K562 (cell line): ENCODE results near the gene CNGA3. TPM values are rescaled to one million over a fixed set of nuclear protein-coding genes. Genes with fewer than 3 reads are reported as not detected.

Source experiments
- ATAC-seq: fragments of 200-7000 bp; cut with Tn5 transposase; 3 replicates; pipeline ENCODE4 v1.9.1; 2020; ENCODE audit warnings: moderate library complexity
- BruUV-seq: library from RNA; stranded (reverse); fragments of 400-500 nt; replicated peaks from 2 replicates; lab custom pipeline; 2021; lab: Mats Ljungman, UMichigan
- CTCF ChIA-PET: fragments of 300-600 bp; formaldehyde crosslinking; extraction: SDS; loops from one replicate; lab custom pipeline; 2021; ENCODE audit warnings: low intra/inter-chr PET ratio; lab: Yijun Ruan, JAX
- POLR2A ChIA-PET: fragments of 300-600, 350-650 bp; sonication (Branson Sonifier 250); formaldehyde crosslinking; extraction: SDS; loops from one replicate; lab custom pipeline; 2021; ENCODE audit warnings: antibody characterized with exemption, inconsistent platforms; lab: Yijun Ruan, JAX
- DNase-seq, 4 experiments: peaks; one replicate each; pipeline versions ENCODE4 v3.0.0 to v3.0.0-alpha.2; 2011 to 2018; ENCODE audit warnings: low spot score in 3 of 4, mixed read lengths in 3 of 4; ENCODE audit errors: extremely low read depth in 1 of 4
- FAIRE-seq: peaks from 2 replicates; lab custom pipeline; 2011; peaks lifted over from hg19 to GRCh38; lab: Jason Lieb, UNC
- H2AFZ ChIP-seq: 2 replicates; pipeline ENCODE4 v1.6.0; 2011; ENCODE audit warnings: low read depth, low read length, control low read depth, inconsistent platforms
- H3K27ac ChIP-seq: fragments of 200-600 bp; 3 replicates; pipeline ENCODE4 v1.8.0; 2011; ENCODE audit warnings: low read depth, mild to moderate bottlenecking, control low read depth, inconsistent platforms, low read length, moderate library complexity, mixed read lengths; ENCODE audit errors: extremely low read depth
- H3K27me3 ChIP-seq, 2 experiments: fragments of 300-600 bp in 1 of 2; 2 replicates in 1 of 2; 3 replicates in 1 of 2; pipeline versions ENCODE4 v1.6.0 to v1.8.0; 2011; ENCODE audit warnings: inconsistent platforms in 2 of 2, low read length in 2 of 2, mild to moderate bottlenecking in 1 of 2, mixed read lengths in 1 of 2, moderate library complexity in 1 of 2; ENCODE audit not compliant: control insufficient read depth in 2 of 2, insufficient read depth in 2 of 2
- H3K36me3 ChIP-seq: fragments of 300-600 bp; 3 replicates; pipeline ENCODE4 v1.8.0; 2011; ENCODE audit warnings: mild to moderate bottlenecking, low read length, inconsistent platforms; ENCODE audit not compliant: control insufficient read depth, insufficient read depth
- H3K4me1 ChIP-seq, 2 experiments: fragments of 200-600 bp in 1 of 2; replicated peaks in 1 of 2; 2 replicates in 1 of 2; 3 replicates in 1 of 2; pipeline versions ENCODE4 v1.5.1 to v1.8.0; 2011; ENCODE audit warnings: inconsistent platforms in 2 of 2, low read length in 2 of 2, mild to moderate bottlenecking in 1 of 2, mixed read lengths in 1 of 2, moderate library complexity in 1 of 2; ENCODE audit not compliant: control insufficient read depth in 2 of 2, insufficient read depth in 2 of 2
- H3K4me2 ChIP-seq: 2 replicates; pipeline ENCODE4 v1.6.1; 2011; ENCODE audit warnings: low read length, control low read depth, inconsistent platforms, mixed read lengths; ENCODE audit not compliant: insufficient read depth
- H3K4me3 ChIP-seq: fragments of 200-600 bp; sonication (generic), shearing (Covaris generic); 2 replicates; pipeline ENCODE4 v1.5.1; 2016; ENCODE audit warnings: control low read depth, inconsistent platforms
- H3K79me2 ChIP-seq: fragments of 200-600 bp; 3 replicates; pipeline ENCODE4 v1.8.0; 2011; ENCODE audit warnings: low read length, inconsistent platforms; ENCODE audit not compliant: control insufficient read depth, insufficient read depth
- H3K9ac ChIP-seq, 2 experiments: 2 replicates each; pipeline versions ENCODE4 v1.6.0 to v1.6.1; 2011; ENCODE audit warnings: low read depth in 2 of 2, low read length in 2 of 2, control low read depth in 1 of 2, inconsistent platforms in 1 of 2, mild to moderate bottlenecking in 1 of 2, mixed read lengths in 1 of 2; ENCODE audit not compliant: insufficient read depth in 1 of 2
- H3K9me1 ChIP-seq: one replicate; pipeline ENCODE4 v1.6.0; 2011; ENCODE audit warnings: inconsistent platforms, mild to moderate bottlenecking, low read length, moderate library complexity; ENCODE audit not compliant: control insufficient read depth, insufficient read depth
- H3K9me3 ChIP-seq: replicated peaks from 2 replicates; pipeline ENCODE4 v1.5.1; 2011; ENCODE audit warnings: low read depth, low read length, inconsistent platforms; ENCODE audit not compliant: control insufficient read depth, insufficient read depth
- H4K20me1 ChIP-seq: replicated peaks from 2 replicates; pipeline ENCODE4 v1.6.1; 2011; ENCODE audit warnings: low read length, inconsistent platforms, mixed read lengths; ENCODE audit not compliant: control insufficient read depth, insufficient read depth
- ERF ChIP-seq: fragments of 450-650 bp; formaldehyde crosslinking; IDR thresholded peaks from 2 replicates; pipeline ENCODE4 v1.4.0; 2020; ENCODE audit warnings: mild to moderate bottlenecking, mixed read lengths
- GTF2E2 ChIP-seq: fragments of 200-800 bp; sonication (Bioruptor generic); IDR thresholded peaks from 2 replicates; pipeline ENCODE4 v1.6.1; 2016; ENCODE audit warnings: missing genetic modification characterization, missing compliant biosample characterization
- MAX ChIP-seq: sonication (generic); formaldehyde crosslinking; IDR thresholded peaks from 2 replicates; pipeline ENCODE4 v1.9.0; 2022; ENCODE audit warnings: mild to moderate bottlenecking, missing genetic modification reagents
- NCOR1 ChIP-seq: fragments of 450-650 bp; IDR thresholded peaks from 2 replicates; pipeline ENCODE4 v1.6.1; 2016; ENCODE audit warnings: mild to moderate bottlenecking, moderate library complexity
- PTBP1 ChIP-seq: fragments of 200-400 bp; formaldehyde crosslinking; IDR thresholded peaks from 2 replicates; pipeline ENCODE4 v1.6.1; 2017; ENCODE audit warnings: low read depth, low read length
- YY1 ChIP-seq, 3 experiments: IDR thresholded peaks; 2 replicates each; pipeline ENCODE4 v1.6.1; 2011; ENCODE audit warnings: low read length in 2 of 3, mild to moderate bottlenecking in 2 of 3, moderate library complexity in 2 of 3, borderline replicate concordance in 1 of 3, control low read depth in 1 of 3, low read depth in 1 of 3; ENCODE audit not compliant: insufficient read depth in 3 of 3, insufficient replicate concordance in 2 of 3, control insufficient read depth in 1 of 3, insufficient read length in 1 of 3; ENCODE audit errors: extremely low read depth in 1 of 3
- ZNF57 ChIP-seq: fragments of 450-650 bp; formaldehyde crosslinking; IDR thresholded peaks from 2 replicates; pipeline ENCODE4 v1.4.0; 2020; ENCODE audit warnings: mild to moderate bottlenecking, moderate library complexity
- ZNF764 ChIP-seq: fragments of 250-450 bp; sonication (Bioruptor Pico); IDR thresholded peaks from 2 replicates; pipeline ENCODE4 v1.4.0; 2020; ENCODE audit warnings: low read depth, mild to moderate bottlenecking, moderate library complexity
- WGBS: fragments of 100-300 bp; shearing (Covaris generic); methylation state at CpG from one replicate; pipeline ENCODE4 v1.1.6; 2016; ENCODE audit warnings: low coverage, mixed read lengths; ENCODE audit not compliant: insufficient coverage; ENCODE audit errors: missing lambda C conversion rate; 5-methylcytosine and 5-hydroxymethylcytosine counted together
- in situ Hi-C: fragments of 300-500 bp; cut with MboI; formaldehyde crosslinking; loops from 4 replicates; pipeline ENCODE4 v1.15.0; 2018; ENCODE audit warnings: inconsistent platforms, mixed read lengths
- intact Hi-C: fragments of 100-400 bp; cut with micrococcal nuclease; formaldehyde crosslinking; loops from 2 replicates; pipeline ENCODE4 v1.14.2; 2022
- polyA plus RNA-seq, 8 experiments: library from polyadenylated mRNA; depleted of rRNA in 4 of 8; stranded (reverse) in 5 of 8; unstranded in 3 of 8; fragments of >200 nt; fragmentation: Nextera tagmentation in 2 of 8; fragmentation: Illumina TruSeq in 1 of 8; extraction: Ambion mirVana in 2 of 8; extraction: Trizol in 1 of 8; gene quantifications; 2 replicates each; pipeline versions ENCODE4 v1.2.1 to v1.2.3, GENCODE V29; 2011 to 2014; ENCODE audit warnings: inconsistent platforms in 1 of 8, missing spikeins in 1 of 8
- total RNA-seq, 7 experiments: library from RNA; depleted of rRNA in 6 of 7; stranded (reverse); fragments of >200 nt in 6 of 7; fragmentation: Illumina TruSeq in 2 of 7; extraction: Trizol in 2 of 7; gene quantifications; 2 replicates each; pipeline versions ENCODE4 v1.2.1 to v1.2.3, GENCODE V29; 2011 to 2021; ENCODE audit warnings: low replicate concordance in 1 of 7
- TF ChIP-seq, protein P1 (sequence below): fragments of 450-650 bp; IDR thresholded peaks from 2 replicates; pipeline ENCODE4 v1.6.1; 2016; ENCODE audit warnings: mild to moderate bottlenecking, moderate library complexity

CNGA3 gene
- total and polyA plus RNA-seq, 9 of the 15 experiments (the other 6 are each of a cell fraction or from before 2014, with no cell fraction given) = not detected

DNA sequence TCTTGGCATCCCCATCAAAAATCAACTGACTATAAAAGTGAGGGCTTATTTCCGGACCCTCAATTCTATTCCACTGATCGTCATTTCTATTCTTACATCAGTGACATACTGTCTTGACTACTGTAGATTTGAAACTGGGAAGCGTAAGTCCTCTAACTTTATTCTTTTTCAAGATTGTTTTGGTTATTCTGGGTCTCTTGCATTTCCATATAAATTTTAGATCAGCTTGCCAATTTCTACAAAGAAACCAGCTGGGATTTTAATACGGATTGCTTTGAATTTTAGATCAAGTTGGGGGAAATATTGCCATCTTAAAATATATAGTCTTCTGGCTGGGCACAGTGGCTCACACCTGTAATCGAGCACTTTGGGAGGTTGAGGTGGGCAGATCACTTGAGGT, 80.5 kb downstream of the CNGA3 start:
- 11% methylated on average over 5 of the region's 5 CpGs for WGBS
- no TSS peak for BruUV-seq
- no peak for TF ChIP-seq ERF
- no peak for TF ChIP-seq NCOR1
- TF ChIP-seq YY1 (IDR thresholded peaks at IDR 0.05; ENCODE audit: borderline replicate concordance in 1 of 3, control insufficient read depth in 1 of 3, extremely low read depth in 1 of 3, insufficient read depth in 3 of 3, insufficient read length in 1 of 3, insufficient replicate concordance in 2 of 3, low read depth in 1 of 3, low read length in 2 of 3) = no peak
- no peak for TF ChIP-seq PTBP1
- TF ChIP-seq ZNF764 (CRISPR knock-in tag) = no peak
- TF ChIP-seq MAX (CRISPR knock-in tag) = no peak
- TF ChIP-seq GTF2E2 (tag) = no peak
- TF ChIP-seq, protein P1, sequence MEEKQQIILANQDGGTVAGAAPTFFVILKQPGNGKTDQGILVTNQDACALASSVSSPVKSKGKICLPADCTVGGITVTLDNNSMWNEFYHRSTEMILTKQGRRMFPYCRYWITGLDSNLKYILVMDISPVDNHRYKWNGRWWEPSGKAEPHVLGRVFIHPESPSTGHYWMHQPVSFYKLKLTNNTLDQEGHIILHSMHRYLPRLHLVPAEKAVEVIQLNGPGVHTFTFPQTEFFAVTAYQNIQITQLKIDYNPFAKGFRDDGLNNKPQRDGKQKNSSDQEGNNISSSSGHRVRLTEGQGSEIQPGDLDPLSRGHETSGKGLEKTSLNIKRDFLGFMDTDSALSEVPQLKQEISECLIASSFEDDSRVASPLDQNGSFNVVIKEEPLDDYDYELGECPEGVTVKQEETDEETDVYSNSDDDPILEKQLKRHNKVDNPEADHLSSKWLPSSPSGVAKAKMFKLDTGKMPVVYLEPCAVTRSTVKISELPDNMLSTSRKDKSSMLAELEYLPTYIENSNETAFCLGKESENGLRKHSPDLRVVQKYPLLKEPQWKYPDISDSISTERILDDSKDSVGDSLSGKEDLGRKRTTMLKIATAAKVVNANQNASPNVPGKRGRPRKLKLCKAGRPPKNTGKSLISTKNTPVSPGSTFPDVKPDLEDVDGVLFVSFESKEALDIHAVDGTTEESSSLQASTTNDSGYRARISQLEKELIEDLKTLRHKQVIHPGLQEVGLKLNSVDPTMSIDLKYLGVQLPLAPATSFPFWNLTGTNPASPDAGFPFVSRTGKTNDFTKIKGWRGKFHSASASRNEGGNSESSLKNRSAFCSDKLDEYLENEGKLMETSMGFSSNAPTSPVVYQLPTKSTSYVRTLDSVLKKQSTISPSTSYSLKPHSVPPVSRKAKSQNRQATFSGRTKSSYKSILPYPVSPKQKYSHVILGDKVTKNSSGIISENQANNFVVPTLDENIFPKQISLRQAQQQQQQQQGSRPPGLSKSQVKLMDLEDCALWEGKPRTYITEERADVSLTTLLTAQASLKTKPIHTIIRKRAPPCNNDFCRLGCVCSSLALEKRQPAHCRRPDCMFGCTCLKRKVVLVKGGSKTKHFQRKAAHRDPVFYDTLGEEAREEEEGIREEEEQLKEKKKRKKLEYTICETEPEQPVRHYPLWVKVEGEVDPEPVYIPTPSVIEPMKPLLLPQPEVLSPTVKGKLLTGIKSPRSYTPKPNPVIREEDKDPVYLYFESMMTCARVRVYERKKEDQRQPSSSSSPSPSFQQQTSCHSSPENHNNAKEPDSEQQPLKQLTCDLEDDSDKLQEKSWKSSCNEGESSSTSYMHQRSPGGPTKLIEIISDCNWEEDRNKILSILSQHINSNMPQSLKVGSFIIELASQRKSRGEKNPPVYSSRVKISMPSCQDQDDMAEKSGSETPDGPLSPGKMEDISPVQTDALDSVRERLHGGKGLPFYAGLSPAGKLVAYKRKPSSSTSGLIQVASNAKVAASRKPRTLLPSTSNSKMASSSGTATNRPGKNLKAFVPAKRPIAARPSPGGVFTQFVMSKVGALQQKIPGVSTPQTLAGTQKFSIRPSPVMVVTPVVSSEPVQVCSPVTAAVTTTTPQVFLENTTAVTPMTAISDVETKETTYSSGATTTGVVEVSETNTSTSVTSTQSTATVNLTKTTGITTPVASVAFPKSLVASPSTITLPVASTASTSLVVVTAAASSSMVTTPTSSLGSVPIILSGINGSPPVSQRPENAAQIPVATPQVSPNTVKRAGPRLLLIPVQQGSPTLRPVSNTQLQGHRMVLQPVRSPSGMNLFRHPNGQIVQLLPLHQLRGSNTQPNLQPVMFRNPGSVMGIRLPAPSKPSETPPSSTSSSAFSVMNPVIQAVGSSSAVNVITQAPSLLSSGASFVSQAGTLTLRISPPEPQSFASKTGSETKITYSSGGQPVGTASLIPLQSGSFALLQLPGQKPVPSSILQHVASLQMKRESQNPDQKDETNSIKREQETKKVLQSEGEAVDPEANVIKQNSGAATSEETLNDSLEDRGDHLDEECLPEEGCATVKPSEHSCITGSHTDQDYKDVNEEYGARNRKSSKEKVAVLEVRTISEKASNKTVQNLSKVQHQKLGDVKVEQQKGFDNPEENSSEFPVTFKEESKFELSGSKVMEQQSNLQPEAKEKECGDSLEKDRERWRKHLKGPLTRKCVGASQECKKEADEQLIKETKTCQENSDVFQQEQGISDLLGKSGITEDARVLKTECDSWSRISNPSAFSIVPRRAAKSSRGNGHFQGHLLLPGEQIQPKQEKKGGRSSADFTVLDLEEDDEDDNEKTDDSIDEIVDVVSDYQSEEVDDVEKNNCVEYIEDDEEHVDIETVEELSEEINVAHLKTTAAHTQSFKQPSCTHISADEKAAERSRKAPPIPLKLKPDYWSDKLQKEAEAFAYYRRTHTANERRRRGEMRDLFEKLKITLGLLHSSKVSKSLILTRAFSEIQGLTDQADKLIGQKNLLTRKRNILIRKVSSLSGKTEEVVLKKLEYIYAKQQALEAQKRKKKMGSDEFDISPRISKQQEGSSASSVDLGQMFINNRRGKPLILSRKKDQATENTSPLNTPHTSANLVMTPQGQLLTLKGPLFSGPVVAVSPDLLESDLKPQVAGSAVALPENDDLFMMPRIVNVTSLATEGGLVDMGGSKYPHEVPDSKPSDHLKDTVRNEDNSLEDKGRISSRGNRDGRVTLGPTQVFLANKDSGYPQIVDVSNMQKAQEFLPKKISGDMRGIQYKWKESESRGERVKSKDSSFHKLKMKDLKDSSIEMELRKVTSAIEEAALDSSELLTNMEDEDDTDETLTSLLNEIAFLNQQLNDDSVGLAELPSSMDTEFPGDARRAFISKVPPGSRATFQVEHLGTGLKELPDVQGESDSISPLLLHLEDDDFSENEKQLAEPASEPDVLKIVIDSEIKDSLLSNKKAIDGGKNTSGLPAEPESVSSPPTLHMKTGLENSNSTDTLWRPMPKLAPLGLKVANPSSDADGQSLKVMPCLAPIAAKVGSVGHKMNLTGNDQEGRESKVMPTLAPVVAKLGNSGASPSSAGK = no peak
- no peak for TF ChIP-seq ZNF57

More for the DNA sequence above, 80.5 kb downstream of the CNGA3 start:
- intact Hi-C loops = no loop called here
- no peak overlapping the region for H2AFZ ChIP-seq
- no peak for FAIRE-seq
- H3K4me3 ChIP-seq = no peak overlapping the region
- no peak for DNase-seq
- no peaks in the 10 kb centered on the region for H3K79me2 ChIP-seq
- H3K27ac ChIP-seq = no peak overlapping the region
- no peaks in the 10 kb centered on the region for H3K36me3 ChIP-seq
- H3K9me1 ChIP-seq = no peaks in the 10 kb centered on the region
- no peak overlapping the region for H3K9ac ChIP-seq
- ATAC-seq = no peak
- H3K4me1 ChIP-seq = no peaks in the 10 kb centered on the region; a peak in 1 of 5 replicates
- H4K20me1 ChIP-seq = no peaks in the 10 kb centered on the region
- H3K4me2 ChIP-seq = no peak overlapping the region
- CTCF ChIA-PET = no interaction called here
- no peaks in the 10 kb centered on the region for H3K27me3 ChIP-seq
- in situ Hi-C loops = no loop called here
- H3K9me3 ChIP-seq = no peaks in the 10 kb centered on the region; the same call in 1 of the 2 replicates
- POLR2A ChIA-PET = no interaction called here
